ENCODE data around the gene TIGD1. TPM values are rescaled to one million over a fixed set of nuclear protein-coding genes. Genes with fewer than 3 reads are reported as not detected.

TIGD1 gene
- total RNA-seq, 1 experiment from 2014 or later = 5.1 TPM

- POLR2A ChIA-PET = no interaction called here
- BruUV-seq (replicated peaks) = no TSS peak
- ATAC-seq (no peak), DNase-seq (ENCODE audit: low read depth, low spot score) (no peak)
- in situ Hi-C loops (cut with HindIII; ENCODE audit: low pct_unique_long_range_greater_than_20kb, low sequenced_read_pairs) (no loop called here), intact Hi-C loops (cut with micrococcal nuclease; ENCODE audit: unreplicated experiment) (no loop called here)
- H3K27me3 ChIP-seq (ENCODE audit: control insufficient read depth, insufficient read depth, low read length) = peaks cover 3% of the 10 kb centered on the region; the same call in 1 of the 2 replicates
- CTCF ChIA-PET = interaction anchor here (0.6 kb wide), 1 partner anchor 76 kb away, joined by 5 read pairs; no protein-coding TSS in a partner anchor
- no peaks in the 10 kb centered on the region for H3K36me3 ChIP-seq (ENCODE audit: control insufficient read depth, insufficient read depth, low read length)
- TF ChIP-seq POLR2AphosphoS5 (IDR thresholded peaks at IDR 0.05; ENCODE audit: low read depth, low read length) = no peak
- TF ChIP-seq, protein P1, sequence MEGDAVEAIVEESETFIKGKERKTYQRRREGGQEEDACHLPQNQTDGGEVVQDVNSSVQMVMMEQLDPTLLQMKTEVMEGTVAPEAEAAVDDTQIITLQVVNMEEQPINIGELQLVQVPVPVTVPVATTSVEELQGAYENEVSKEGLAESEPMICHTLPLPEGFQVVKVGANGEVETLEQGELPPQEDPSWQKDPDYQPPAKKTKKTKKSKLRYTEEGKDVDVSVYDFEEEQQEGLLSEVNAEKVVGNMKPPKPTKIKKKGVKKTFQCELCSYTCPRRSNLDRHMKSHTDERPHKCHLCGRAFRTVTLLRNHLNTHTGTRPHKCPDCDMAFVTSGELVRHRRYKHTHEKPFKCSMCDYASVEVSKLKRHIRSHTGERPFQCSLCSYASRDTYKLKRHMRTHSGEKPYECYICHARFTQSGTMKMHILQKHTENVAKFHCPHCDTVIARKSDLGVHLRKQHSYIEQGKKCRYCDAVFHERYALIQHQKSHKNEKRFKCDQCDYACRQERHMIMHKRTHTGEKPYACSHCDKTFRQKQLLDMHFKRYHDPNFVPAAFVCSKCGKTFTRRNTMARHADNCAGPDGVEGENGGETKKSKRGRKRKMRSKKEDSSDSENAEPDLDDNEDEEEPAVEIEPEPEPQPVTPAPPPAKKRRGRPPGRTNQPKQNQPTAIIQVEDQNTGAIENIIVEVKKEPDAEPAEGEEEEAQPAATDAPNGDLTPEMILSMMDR (IDR thresholded peaks at IDR 0.05) = no peak
- no peak for TF ChIP-seq TCF7L2 (IDR thresholded peaks at IDR 0.05; ENCODE audit: low read depth, low read length)
- TF ChIP-seq SIN3A (IDR thresholded peaks at IDR 0.05; ENCODE audit: borderline replicate concordance, insufficient read depth, low read depth, low read length) = no peak
- TF ChIP-seq REST (IDR thresholded peaks at IDR 0.05; ENCODE audit: insufficient read depth in 1 of 2, low read depth in 2 of 2, low read length in 1 of 2) = no peak
- H3K4me3 ChIP-seq (ENCODE audit: low read depth in 2 of 2, low read length in 2 of 2) = no peak overlapping the region
- H3K9me3 ChIP-seq (ENCODE audit: control insufficient read depth, insufficient read depth, low read depth, low read length) = no peaks in the 10 kb centered on the region
- no peak overlapping the region for H3K27ac ChIP-seq (ENCODE audit: low read length)
- H3K4me1 ChIP-seq (ENCODE audit: control insufficient read depth, insufficient read depth, low read length) = no peaks in the 10 kb centered on the region; the same call in 1 of the 2 replicates
Measured at GRCh38 chr2:232505856-232506255, 44.5 kb downstream of the TIGD1 start.

DNA sequence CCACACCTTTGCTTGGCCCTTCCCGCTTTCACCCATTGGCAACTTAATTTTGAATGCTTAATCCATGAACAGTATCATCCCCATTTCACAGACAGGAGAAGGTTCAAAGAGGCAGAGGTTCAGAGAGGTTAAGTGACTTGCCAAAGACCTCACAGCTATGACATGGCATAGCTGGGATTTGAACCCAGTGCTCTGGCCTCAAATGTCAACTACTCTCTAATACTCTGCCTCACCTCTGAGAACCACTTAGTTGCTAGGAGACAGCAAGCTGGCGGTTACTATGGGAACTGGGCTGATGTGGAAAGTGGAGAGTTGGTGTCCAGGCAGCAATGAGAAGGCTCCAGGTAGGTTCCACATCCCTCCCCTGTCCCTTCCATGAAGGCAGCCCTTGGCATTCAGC, 45.9 kb downstream of the TIGD1 start:
- peaks cover 3% of the 10 kb centered on the region; the same call in 1 of the 2 replicates for H3K27me3 ChIP-seq (ENCODE audit: control insufficient read depth, insufficient read depth, low read length)
- DNase-seq (ENCODE audit: low read depth, low spot score) (no peak), ATAC-seq (no peak)
- H3K4me3 ChIP-seq (ENCODE audit: low read depth in 2 of 2, low read length in 2 of 2) = no peak overlapping the region
- BruUV-seq (replicated peaks) = no TSS peak
- CTCF ChIA-PET = interaction anchor here (0.7 kb wide), 1 partner anchor 64 kb away, joined by 3 read pairs; no protein-coding TSS in a partner anchor
- H3K36me3 ChIP-seq (ENCODE audit: control insufficient read depth, insufficient read depth, low read length) = no peaks in the 10 kb centered on the region
- H3K4me1 ChIP-seq (ENCODE audit: control insufficient read depth, insufficient read depth, low read length) = no peaks in the 10 kb centered on the region; the same call in 1 of the 2 replicates
- TF ChIP-seq REST (IDR thresholded peaks at IDR 0.05; ENCODE audit: insufficient read depth in 1 of 2, low read depth in 2 of 2, low read length in 1 of 2) (no peak), POLR2AphosphoS5 (IDR thresholded peaks at IDR 0.05; ENCODE audit: low read depth, low read length) (no peak), TCF7L2 (IDR thresholded peaks at IDR 0.05; ENCODE audit: low read depth, low read length) (no peak), SIN3A (IDR thresholded peaks at IDR 0.05; ENCODE audit: borderline replicate concordance, insufficient read depth, low read depth, low read length) (no peak)
- TF ChIP-seq, protein P1 (IDR thresholded peaks at IDR 0.05) = no peak
- no peaks in the 10 kb centered on the region for H3K9me3 ChIP-seq (ENCODE audit: control insufficient read depth, insufficient read depth, low read depth, low read length)
- in situ Hi-C loops (cut with HindIII; ENCODE audit: low pct_unique_long_range_greater_than_20kb, low sequenced_read_pairs) = no loop called here
- POLR2A ChIA-PET = no interaction called here
- no peak overlapping the region for H3K27ac ChIP-seq (ENCODE audit: low read length)
- intact Hi-C loops (cut with micrococcal nuclease; ENCODE audit: unreplicated experiment) = no loop called here
